DMS 273 (cell line): ENCODE measurements around the gene UGP2.
"Not testable (repeated sequence)": the region's sequence is repeated elsewhere in the genome, so short reads cannot be mapped to it uniquely, and the experiment has no call there.

ENCODE experiments used
- DNase-seq: peaks from one replicate; lab custom pipeline; 2025; ENCODE audit not compliant: unreplicated experiment; lab: John Stamatoyannopoulos, UW

The UGP2 gene

DNA sequence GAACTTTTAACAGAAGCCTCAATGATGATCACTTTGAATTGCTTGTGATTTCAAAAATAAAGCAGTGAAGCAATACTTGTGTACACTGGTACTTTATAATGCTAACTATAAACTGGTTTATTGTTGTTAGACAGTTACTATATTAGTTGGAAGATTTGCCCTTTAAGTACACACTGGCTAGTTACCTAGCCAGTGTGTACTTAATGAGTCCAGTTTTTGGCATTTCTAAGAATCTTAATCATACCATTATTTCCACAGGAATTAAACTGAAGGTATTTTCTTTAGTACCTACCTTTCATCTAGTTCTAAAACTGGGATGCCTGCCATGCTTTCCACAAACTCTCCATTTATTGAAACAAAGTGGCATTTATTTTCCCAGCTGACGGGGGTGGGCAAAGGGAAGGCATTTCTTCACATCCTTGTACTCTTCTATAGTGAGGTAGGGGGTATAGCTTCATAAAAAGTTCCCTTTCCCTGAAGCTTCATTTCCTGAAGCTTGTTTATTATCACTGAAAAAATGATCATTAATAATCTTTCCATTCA lies 49.9 kb downstream of the UGP2 start:
- no peak for DNase-seq

DNA sequence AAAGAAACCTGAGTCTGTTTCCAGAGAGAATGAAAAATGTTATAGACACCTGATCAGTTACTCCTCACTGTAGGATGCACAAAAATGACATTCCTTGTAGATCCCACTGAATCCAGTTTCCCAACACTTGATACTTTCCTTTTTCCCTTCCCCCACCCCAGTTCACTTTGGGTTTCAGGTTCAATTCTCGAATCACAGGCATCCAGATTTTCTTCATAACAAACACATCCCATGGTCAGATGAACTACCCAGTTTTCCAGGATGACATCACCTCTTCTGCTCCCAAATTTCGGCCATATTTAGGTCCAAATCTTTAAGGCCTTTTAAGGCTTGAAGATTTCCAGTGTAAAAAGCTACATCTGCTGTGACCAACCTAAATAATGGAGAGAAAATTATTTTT lies 51.5 kb downstream of the UGP2 start:
- DNase-seq: peak; percentile 12

DNA sequence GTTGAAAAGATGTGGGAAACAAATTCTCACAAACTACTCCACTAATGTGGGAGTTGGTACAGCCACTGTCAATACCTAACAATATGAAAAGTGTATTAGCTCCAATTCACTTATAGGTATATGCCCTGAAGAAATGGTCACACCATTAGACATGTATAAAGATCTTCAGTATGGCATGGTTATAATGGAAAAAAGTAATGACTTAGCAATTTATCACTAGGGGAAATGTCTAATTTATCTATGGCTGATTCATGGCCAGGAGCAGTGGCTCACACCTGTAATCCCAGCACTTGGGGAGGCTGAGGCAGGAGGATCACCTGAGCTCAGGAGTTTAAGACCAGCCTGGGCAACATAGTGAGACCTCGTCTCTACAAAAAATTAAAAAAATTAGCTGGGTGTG lies 52.5 kb downstream of the UGP2 start:
- no peak for DNase-seq

DNA sequence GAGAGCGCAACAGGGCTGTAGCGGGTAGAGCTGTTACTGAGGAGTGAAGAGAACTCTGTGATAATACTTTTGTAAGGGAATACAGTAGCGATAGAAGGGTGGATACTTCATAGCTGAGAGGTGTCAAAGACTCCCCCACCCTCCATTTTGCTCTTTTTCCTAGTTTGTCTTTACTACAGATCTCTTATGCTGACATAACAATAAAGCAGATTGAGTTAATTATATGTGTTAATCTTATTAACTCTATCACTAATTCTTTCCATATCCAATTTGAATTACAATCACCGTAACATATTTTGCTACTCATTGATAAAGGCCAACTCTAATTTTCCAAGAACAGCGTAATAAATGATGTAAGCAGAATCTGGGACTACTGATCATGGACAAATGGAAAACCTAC lies 57.1 kb downstream of the UGP2 start:
- no peak for DNase-seq

DNA sequence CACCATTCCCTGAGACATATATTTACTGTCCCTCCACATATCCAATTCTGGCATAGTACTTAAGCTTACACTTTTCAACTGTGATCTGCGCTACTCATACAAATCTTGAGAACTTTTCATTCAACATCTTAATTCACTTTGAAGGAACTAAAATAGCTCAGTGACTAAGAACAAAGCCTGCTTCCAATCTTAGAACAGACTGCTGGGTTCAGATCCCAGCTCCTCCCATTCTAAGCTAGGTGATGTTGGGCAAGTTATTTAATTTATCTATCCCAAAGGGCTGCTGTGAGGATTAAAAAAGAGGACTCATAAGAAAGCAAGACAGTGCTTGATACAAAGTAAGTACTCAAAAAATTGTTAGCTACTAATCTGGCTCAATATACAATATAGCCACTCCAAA lies 57.9 kb downstream of the UGP2 start:
- DNase-seq: no peak

DNA sequence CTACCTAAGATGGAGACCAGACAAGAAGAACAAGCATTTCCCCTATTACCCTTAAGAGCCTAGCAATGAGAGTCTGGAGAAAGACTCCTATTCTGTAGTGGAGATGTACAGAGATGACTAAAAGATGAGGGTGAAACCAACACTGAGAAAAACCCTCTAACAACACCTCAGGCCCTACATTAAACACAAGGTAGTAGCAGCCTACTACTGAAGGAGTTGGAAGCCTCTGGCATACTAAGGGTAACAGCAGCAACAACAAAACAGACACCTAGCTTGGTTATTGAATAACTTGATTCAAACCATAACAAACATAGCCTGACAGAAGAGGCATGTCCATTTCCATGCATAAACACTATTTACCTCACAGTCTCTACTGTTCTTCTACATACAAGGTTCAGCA lies 60.5 kb downstream of the UGP2 start:
- no peak for DNase-seq

DNA sequence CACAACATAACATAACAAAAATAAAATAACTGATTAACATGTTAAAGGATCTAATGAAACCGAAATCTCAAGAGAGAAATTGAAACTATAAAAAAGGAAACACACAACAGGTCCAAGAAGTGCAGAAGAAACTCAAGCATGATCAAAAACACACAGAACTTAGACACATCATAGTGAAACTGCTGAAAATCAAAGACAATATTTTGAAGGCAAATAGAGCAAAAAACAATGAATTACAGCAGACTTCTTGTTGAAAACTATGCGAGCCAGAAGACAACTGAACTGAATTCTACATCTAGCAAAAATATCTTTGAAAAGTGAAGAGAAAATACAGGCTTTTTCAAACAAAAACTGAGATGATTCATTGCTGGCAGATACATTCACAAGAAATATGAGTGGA lies 61.3 kb downstream of the UGP2 start:
- peak; percentile 2 for DNase-seq

DNA sequence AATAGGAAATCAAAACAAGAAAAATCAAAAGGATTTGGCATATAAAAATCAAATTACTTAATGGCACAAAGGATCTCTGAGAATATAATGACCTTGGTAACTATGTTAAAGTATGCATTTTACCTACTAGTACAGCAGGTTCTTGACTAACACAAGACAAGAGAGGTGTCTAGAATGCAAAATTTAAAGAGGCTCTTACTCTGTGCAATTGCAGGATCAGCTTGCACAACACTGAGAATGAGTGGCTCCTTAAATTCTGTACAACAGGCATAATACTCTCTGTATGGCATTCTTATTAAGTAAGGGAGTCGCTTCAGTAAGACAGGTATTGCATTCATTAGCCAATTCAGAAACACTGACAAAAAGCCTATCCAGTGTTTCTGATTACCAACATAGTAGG lies 72.6 kb downstream of the UGP2 start:
- DNase-seq: no peak

DNA sequence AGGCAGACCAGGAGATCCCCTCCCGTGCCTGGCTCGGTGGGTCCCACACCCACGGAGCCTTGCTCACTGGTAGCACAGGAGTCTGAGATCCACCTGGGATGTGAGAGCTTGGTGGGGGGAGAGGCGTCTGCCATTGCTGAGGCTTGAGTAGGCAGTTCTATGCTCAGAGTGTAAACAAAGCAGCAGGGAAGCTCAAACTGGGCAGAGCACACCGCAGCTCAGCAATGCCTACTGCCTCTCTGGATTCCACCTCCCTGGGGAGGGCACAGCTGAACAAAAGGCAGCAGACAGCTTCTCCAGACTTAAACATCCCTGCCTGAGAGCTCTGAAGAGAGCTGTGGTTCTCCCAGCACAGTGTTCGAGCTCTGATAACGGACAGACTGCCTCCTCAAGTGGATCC lies 85.1 kb downstream of the UGP2 start:
- no peak for DNase-seq

DNA sequence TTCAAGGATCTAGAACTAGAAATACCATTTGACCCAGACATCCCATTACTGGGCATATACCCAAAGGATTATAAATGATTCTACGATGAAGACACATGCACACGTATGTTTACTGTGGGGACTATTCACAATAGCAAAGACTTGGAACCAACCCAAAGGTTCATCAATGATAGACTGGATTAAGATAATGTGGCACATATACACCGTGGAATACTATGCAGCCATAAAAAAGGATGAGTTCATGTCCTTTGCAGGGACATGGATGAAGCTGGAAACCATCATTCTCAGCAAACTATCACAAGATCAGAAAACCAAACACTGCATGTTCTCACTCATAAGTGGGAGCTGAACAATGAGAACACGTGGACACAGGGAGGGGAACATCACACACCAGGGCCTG lies 90.4 kb downstream of the UGP2 start:
- not testable (repeated sequence) for DNase-seq
